Esophagus squamous epithelium (tissue), 4 donors: ENCODE measurements around the gene PA2G4.
"Not testable (repeated sequence)": the region's sequence is repeated elsewhere in the genome, so short reads cannot be mapped to it uniquely, and the experiment has no call there.

Experiments used
- POLR2A ChIP-seq, 4 donors: fragments of 450-650 bp; IDR thresholded peaks; one replicate each; pipeline ENCODE4 v1.6.1; 2017; ENCODE audit warnings: antibody characterized with exemption in 4 of 4, mild to moderate bottlenecking in 4 of 4, moderate library complexity in 3 of 4
- TF ChIP-seq, protein P1 (sequence below), 6 experiments: fragments of 450-650 bp in 4 of 6; fragments of 200-600 bp in 2 of 6; sonication (generic) in 2 of 6; IDR thresholded peaks; one replicate each; pipeline ENCODE4 v1.5.1; 2016 to 2019; ENCODE audit warnings: antibody characterized with exemption in 6 of 6, mild to moderate bottlenecking in 4 of 6, moderate library complexity in 4 of 6

DNA sequence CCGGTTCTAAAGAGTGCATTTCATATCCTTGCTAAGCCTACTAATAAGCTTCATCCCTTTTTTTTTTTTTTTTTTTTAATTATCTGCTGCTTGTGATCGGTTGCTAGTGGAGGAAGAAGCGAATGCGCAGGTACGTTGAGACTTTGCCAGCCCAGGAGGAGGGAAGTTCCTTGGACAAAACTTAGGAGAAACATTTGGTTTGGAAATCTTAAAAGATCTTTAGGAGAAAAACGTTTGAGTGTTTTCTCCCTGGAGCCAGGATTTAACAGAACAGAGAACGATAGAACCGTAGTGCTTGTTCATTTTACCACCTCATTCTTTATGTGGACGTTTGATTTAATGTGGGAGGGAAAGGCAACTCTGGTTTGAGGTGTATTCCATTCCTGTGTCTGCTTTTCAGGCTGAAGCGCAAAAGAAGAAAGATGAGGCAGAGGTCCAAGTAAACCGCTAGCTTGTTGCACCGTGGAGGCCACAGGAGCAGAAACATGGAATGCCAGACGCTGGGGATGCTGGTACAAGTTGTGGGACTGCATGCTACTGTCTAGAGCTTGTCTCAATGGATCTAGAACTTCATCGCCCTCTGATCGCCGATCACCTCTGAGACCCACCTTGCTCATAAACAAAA is 12.8 kb downstream of the PA2G4 start:
- TF ChIP-seq, protein P1, sequence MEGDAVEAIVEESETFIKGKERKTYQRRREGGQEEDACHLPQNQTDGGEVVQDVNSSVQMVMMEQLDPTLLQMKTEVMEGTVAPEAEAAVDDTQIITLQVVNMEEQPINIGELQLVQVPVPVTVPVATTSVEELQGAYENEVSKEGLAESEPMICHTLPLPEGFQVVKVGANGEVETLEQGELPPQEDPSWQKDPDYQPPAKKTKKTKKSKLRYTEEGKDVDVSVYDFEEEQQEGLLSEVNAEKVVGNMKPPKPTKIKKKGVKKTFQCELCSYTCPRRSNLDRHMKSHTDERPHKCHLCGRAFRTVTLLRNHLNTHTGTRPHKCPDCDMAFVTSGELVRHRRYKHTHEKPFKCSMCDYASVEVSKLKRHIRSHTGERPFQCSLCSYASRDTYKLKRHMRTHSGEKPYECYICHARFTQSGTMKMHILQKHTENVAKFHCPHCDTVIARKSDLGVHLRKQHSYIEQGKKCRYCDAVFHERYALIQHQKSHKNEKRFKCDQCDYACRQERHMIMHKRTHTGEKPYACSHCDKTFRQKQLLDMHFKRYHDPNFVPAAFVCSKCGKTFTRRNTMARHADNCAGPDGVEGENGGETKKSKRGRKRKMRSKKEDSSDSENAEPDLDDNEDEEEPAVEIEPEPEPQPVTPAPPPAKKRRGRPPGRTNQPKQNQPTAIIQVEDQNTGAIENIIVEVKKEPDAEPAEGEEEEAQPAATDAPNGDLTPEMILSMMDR (IDR thresholded peaks at IDR 0.05), result not testable (repeated sequence)
- TF ChIP-seq POLR2A (IDR thresholded peaks at IDR 0.05), result not testable (repeated sequence)
